Activated CD4-positive, alpha-beta T cell treated with anti-CD3 and anti-CD28 coated beads, Interleukin-2, amount 10 ng/mL, durations not matched to agents 24 days and 14 days (primary cell): Measurements from ENCODE around the gene VHLL. TPM values are rescaled to one million over a fixed set of nuclear protein-coding genes. Genes with fewer than 3 reads are reported as not detected.

Experiments used
- DNase-seq: peaks from one replicate; pipeline ENCODE4 v3.0.0; 2022
- H3K27ac Mint-ChIP-seq: one replicate; pipeline ENCODE4 v1.8.0; 2022; ENCODE audit warnings: mild to moderate bottlenecking, mixed read lengths
- H3K27me3 Mint-ChIP-seq: one replicate; pipeline ENCODE4 v1.8.0; 2022; ENCODE audit warnings: mixed read lengths
- H3K36me3 Mint-ChIP-seq: one replicate; pipeline ENCODE4 v1.8.0; 2022; ENCODE audit warnings: low read depth, mild to moderate bottlenecking, mixed read lengths
- H3K4me1 Mint-ChIP-seq: one replicate; pipeline ENCODE4 v1.8.0; 2021; ENCODE audit warnings: mixed read lengths
- H3K4me3 Mint-ChIP-seq: one replicate; pipeline ENCODE4 v1.8.0; 2022; ENCODE audit warnings: mild to moderate bottlenecking, moderate library complexity, mixed read lengths
- H3K9me3 Mint-ChIP-seq: one replicate; pipeline ENCODE4 v1.8.0; 2021; ENCODE audit warnings: mixed read lengths
- intact Hi-C: fragments of 100-400 bp; cut with micrococcal nuclease; formaldehyde crosslinking; loops from one replicate; pipeline ENCODE4 v1.15.1; 2023
- total RNA-seq: library from RNA; stranded (reverse); gene quantifications from 2 replicates; pipeline ENCODE4 v1.2.3, GENCODE V29; 2022

The VHLL gene
- total RNA-seq, 1 donor from 2014 or later, result 0.54 TPM

DNA sequence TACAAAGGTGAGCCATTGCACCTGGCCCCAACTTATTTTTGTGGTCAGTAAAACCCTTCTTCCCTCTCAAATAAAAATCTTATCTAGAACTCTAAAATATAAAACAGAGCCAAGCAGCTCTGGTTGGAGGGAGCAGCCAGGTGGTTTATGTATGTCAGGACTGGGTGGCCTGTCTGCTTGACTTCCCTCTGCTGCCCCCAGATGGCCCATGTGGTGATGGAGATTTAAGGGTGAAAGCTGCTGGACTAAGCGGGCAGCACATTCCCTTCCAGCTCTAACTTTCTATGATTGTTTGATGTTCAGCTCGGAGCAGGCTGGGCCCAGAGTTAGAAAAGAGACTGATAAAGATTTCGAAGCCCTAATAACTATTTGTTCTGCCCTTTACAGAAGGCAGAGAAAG is 39.3 kb downstream of the VHLL start:
- no peak for DNase-seq
- Mint-ChIP-seq H3K27me3 (no peaks in the 10 kb centered on the region), H3K4me1 (peaks cover 14% of the 10 kb centered on the region), H3K4me3 (no peak overlapping the region), H3K27ac (no peak overlapping the region), H3K9me3 (no peaks in the 10 kb centered on the region), H3K36me3 (peaks cover 63% of the 10 kb centered on the region)
- intact Hi-C loops, result no loop called here

GRCh38 chr1:156258859-156259258 is 40.2 kb downstream of the VHLL start:
- Mint-ChIP-seq H3K27ac (no peak overlapping the region), H3K27me3 (no peaks in the 10 kb centered on the region), H3K36me3 (peaks cover 61% of the 10 kb centered on the region), H3K4me1 (peaks cover 14% of the 10 kb centered on the region), H3K4me3 (no peak overlapping the region), H3K9me3 (no peaks in the 10 kb centered on the region)
- intact Hi-C loops, result no loop called here
- DNase-seq, result no peak

GRCh38 chr1:156257711-156258110 is 41.4 kb downstream of the VHLL start:
- Mint-ChIP-seq H3K27me3 (no peaks in the 10 kb centered on the region), H3K36me3 (peaks cover 60% of the 10 kb centered on the region), H3K4me3 (no peak overlapping the region), H3K27ac (peak overlapping the region; percentile 60), H3K9me3 (no peaks in the 10 kb centered on the region), H3K4me1 (peaks cover 11% of the 10 kb centered on the region)
- DNase-seq, result no peak
- intact Hi-C loops, result no loop called here

DNA sequence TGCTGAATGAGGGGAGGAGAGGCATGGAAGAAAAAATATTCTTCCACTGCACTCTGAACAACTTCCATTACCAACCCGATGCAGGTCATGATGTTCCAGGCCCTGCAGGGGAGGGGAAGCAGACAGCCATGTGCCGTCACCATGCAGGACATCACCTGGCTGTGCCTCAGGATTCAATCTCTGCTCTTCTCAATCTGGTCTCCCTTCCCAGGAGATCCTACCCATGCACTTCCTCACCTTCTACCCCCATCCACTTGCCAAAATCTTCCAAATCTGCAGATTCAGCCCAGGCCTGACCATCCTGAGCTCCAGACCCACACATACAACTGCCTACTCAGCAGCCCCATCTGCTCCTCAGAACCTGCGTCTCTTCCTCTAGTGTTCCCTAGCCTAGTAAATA is 45.5 kb downstream of the VHLL start:
- peak overlapping the region; percentile 0 for H3K27ac Mint-ChIP-seq
- intact Hi-C loops, result no loop called here
- no peak overlapping the region for H3K4me3 Mint-ChIP-seq
- peaks cover 15% of the 10 kb centered on the region for H3K4me1 Mint-ChIP-seq
- H3K27me3 Mint-ChIP-seq, result no peaks in the 10 kb centered on the region
- H3K9me3 Mint-ChIP-seq, result no peaks in the 10 kb centered on the region
- peaks cover 46% of the 10 kb centered on the region for H3K36me3 Mint-ChIP-seq
- no peak for DNase-seq

DNA sequence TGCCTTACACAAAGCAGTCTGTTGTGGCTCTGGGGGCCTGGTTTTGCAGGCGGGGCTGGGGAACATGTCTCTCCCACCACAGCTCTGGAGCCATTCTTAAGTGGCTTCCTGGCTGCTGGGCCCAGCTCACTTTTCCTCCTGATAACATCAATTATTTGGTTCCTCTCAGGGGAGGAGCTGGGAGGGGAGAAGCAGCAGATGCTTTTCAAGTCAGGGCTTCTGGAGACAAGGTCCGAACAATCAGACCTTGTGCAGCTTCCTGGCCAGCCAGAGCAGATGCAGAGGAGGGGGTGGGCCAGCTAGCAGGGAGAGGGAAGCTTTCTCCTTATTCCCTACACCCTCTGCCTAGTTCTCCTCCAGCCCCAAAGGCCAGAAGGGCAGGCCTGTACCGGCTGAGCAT is 47.6 kb downstream of the VHLL start:
- peaks cover 6% of the 10 kb centered on the region for H3K4me1 Mint-ChIP-seq
- no peak overlapping the region for H3K27ac Mint-ChIP-seq
- intact Hi-C loops, result no loop called here
- H3K36me3 Mint-ChIP-seq, result peaks cover 33% of the 10 kb centered on the region
- no peak for DNase-seq
- H3K9me3 Mint-ChIP-seq, result no peaks in the 10 kb centered on the region
- H3K4me3 Mint-ChIP-seq, result no peak overlapping the region
- no peaks in the 10 kb centered on the region for H3K27me3 Mint-ChIP-seq

GRCh38 chr1:156249593-156249992 is 49.5 kb downstream of the VHLL start:
- no peak for DNase-seq
- Mint-ChIP-seq H3K4me3 (no peak overlapping the region), H3K36me3 (peaks cover 26% of the 10 kb centered on the region), H3K27ac (no peak overlapping the region), H3K27me3 (no peaks in the 10 kb centered on the region), H3K9me3 (no peaks in the 10 kb centered on the region), H3K4me1 (peaks cover 20% of the 10 kb centered on the region)
- intact Hi-C loops, result no loop called here

Other genes starting within 250 kb of the VHLL start
- 64.3 and 65.0 TPM in 2 replicates for gene UBQLN4, start 245.5 kb downstream of the VHLL start, total RNA-seq
- gene LAMTOR2, start 244.5 kb downstream of the VHLL start, total RNA-seq, result 69.9 and 73.0 TPM in 2 replicates
- gene RAB25, start 238.1 kb downstream of the VHLL start, total RNA-seq, result not detected in 2 replicates
- 0.24 and 0.84 TPM in 2 replicates for gene MEX3A, start 216.8 kb downstream of the VHLL start, total RNA-seq
- gene LMNA, start 184.6 kb downstream of the VHLL start, total RNA-seq, result 105 and 110 TPM in 2 replicates
- gene SEMA4A, start 145.7 kb downstream of the VHLL start, total RNA-seq, result 12.1 and 12.7 TPM in 2 replicates
- 61.0 and 67.9 TPM in 2 replicates for gene SLC25A44, start 105.2 kb downstream of the VHLL start, total RNA-seq
- 107 and 113 TPM in 2 replicates for gene PMF1, start 86.3 kb downstream of the VHLL start, total RNA-seq
- gene BGLAP, start 57.1 kb downstream of the VHLL start, total RNA-seq, result 1.9 and 2.3 TPM in 2 replicates
- 4.2 and 4.6 TPM in 2 replicates for gene PAQR6, start 51.3 kb downstream of the VHLL start, total RNA-seq
- gene SMG5, start 16.5 kb downstream of the VHLL start, total RNA-seq, result 93.8 and 95.8 TPM in 2 replicates
- 8.6 and 9.3 TPM in 2 replicates for gene TMEM79, start 15.0 kb downstream of the VHLL start, total RNA-seq
- 15.7 and 16.9 TPM in 2 replicates for gene GLMP, start 3.6 kb downstream of the VHLL start, total RNA-seq
- gene CCT3, start 39.0 kb upstream of the VHLL start, total RNA-seq, result 623 TPM in 2 replicates
- gene TSACC, start 39.2 kb upstream of the VHLL start, total RNA-seq, result 0.47 and 0.82 TPM in 2 replicates
- not detected in 2 replicates for gene RHBG, start 69.9 kb upstream of the VHLL start, total RNA-seq
- gene MEF2D, start 201.5 kb upstream of the VHLL start, total RNA-seq, result 29.7 and 29.8 TPM in 2 replicates